Left kidney (tissue), 2 donors: ENCODE measurements around the gene COL6A5. TPM values are rescaled to one million over a fixed set of nuclear protein-coding genes. Genes with fewer than 3 reads are reported as not detected.

Experiments
- DNase-seq: peaks from one replicate; pipeline ENCODE4 v3.0.0-alpha.2; 2013
- polyA plus RNA-seq: library from polyadenylated mRNA; unstranded; fragments of 120-200 nt; gene quantifications from one replicate; pipeline ENCODE4 v1.2.1, GENCODE V29; 2013; ENCODE audit not compliant: insufficient read length

COL6A5 gene
- polyA plus RNA-seq, 1 donor: 0.07 TPM

GRCh38 chr3:130519754-130520153, 174.3 kb downstream of the COL6A5 start:
- DNase-seq: no peak

- DNase-seq: no peak
Observed at GRCh38 chr3:130522399-130522798, 176.9 kb downstream of the COL6A5 start.

GRCh38 chr3:130527426-130527825, 182.0 kb downstream of the COL6A5 start:
- no peak for DNase-seq

GRCh38 chr3:130528120-130528519, 182.6 kb downstream of the COL6A5 start:
- DNase-seq: no peak

GRCh38 chr3:130529486-130530215, 184.2 kb downstream of the COL6A5 start:
- no peak for DNase-seq

- no peak for DNase-seq
Observed at GRCh38 chr3:130533247-130533646, 187.8 kb downstream of the COL6A5 start.

Other genes with a start within 250 kb of the COL6A5 start
- 2.9 TPM for gene COL6A6, start 171.5 kb downstream of the COL6A5 start, polyA plus RNA-seq